K562 (cell line): Measurements from ENCODE around the gene LYRM1. TPM values are rescaled to one million over a fixed set of nuclear protein-coding genes. Genes with fewer than 3 reads are reported as not detected.

Experiments used
- ATAC-seq: fragments of 200-7000 bp; cut with Tn5 transposase; 3 replicates; pipeline ENCODE4 v1.9.1; 2020; ENCODE audit warnings: moderate library complexity
- BruUV-seq: library from RNA; stranded (reverse); fragments of 400-500 nt; replicated peaks from 2 replicates; lab custom pipeline; 2021; lab: Mats Ljungman, UMichigan
- CTCF ChIA-PET: fragments of 300-600 bp; formaldehyde crosslinking; extraction: SDS; loops from one replicate; lab custom pipeline; 2021; ENCODE audit warnings: low intra/inter-chr PET ratio; lab: Yijun Ruan, JAX
- POLR2A ChIA-PET: fragments of 300-600, 350-650 bp; sonication (Branson Sonifier 250); formaldehyde crosslinking; extraction: SDS; loops from one replicate; lab custom pipeline; 2021; ENCODE audit warnings: antibody characterized with exemption, inconsistent platforms; lab: Yijun Ruan, JAX
- DNase-seq, 4 experiments: peaks; one replicate each; pipeline versions ENCODE4 v3.0.0 to v3.0.0-alpha.2; 2011 to 2018; ENCODE audit warnings: low spot score in 3 of 4, mixed read lengths in 3 of 4; ENCODE audit errors: extremely low read depth in 1 of 4
- FAIRE-seq: peaks from 2 replicates; lab custom pipeline; 2011; peaks lifted over from hg19 to GRCh38; lab: Jason Lieb, UNC
- H2AFZ ChIP-seq: 2 replicates; pipeline ENCODE4 v1.6.0; 2011; ENCODE audit warnings: low read depth, low read length, control low read depth, inconsistent platforms
- H3K27ac ChIP-seq: fragments of 200-600 bp; 3 replicates; pipeline ENCODE4 v1.8.0; 2011; ENCODE audit warnings: low read depth, mild to moderate bottlenecking, control low read depth, inconsistent platforms, low read length, moderate library complexity, mixed read lengths; ENCODE audit errors: extremely low read depth
- H3K27me3 ChIP-seq, 2 experiments: fragments of 300-600 bp in 1 of 2; 2 replicates in 1 of 2; 3 replicates in 1 of 2; pipeline versions ENCODE4 v1.6.0 to v1.8.0; 2011; ENCODE audit warnings: inconsistent platforms in 2 of 2, low read length in 2 of 2, mild to moderate bottlenecking in 1 of 2, mixed read lengths in 1 of 2, moderate library complexity in 1 of 2; ENCODE audit not compliant: control insufficient read depth in 2 of 2, insufficient read depth in 2 of 2
- H3K36me3 ChIP-seq: fragments of 300-600 bp; 3 replicates; pipeline ENCODE4 v1.8.0; 2011; ENCODE audit warnings: mild to moderate bottlenecking, low read length, inconsistent platforms; ENCODE audit not compliant: control insufficient read depth, insufficient read depth
- H3K4me1 ChIP-seq, 2 experiments: fragments of 200-600 bp in 1 of 2; replicated peaks in 1 of 2; 2 replicates in 1 of 2; 3 replicates in 1 of 2; pipeline versions ENCODE4 v1.5.1 to v1.8.0; 2011; ENCODE audit warnings: inconsistent platforms in 2 of 2, low read length in 2 of 2, mild to moderate bottlenecking in 1 of 2, mixed read lengths in 1 of 2, moderate library complexity in 1 of 2; ENCODE audit not compliant: control insufficient read depth in 2 of 2, insufficient read depth in 2 of 2
- H3K4me2 ChIP-seq: 2 replicates; pipeline ENCODE4 v1.6.1; 2011; ENCODE audit warnings: low read length, control low read depth, inconsistent platforms, mixed read lengths; ENCODE audit not compliant: insufficient read depth
- H3K4me3 ChIP-seq: fragments of 200-600 bp; sonication (generic), shearing (Covaris generic); 2 replicates; pipeline ENCODE4 v1.5.1; 2016; ENCODE audit warnings: control low read depth, inconsistent platforms
- H3K79me2 ChIP-seq: fragments of 200-600 bp; 3 replicates; pipeline ENCODE4 v1.8.0; 2011; ENCODE audit warnings: low read length, inconsistent platforms; ENCODE audit not compliant: control insufficient read depth, insufficient read depth
- H3K9ac ChIP-seq, 2 experiments: 2 replicates each; pipeline versions ENCODE4 v1.6.0 to v1.6.1; 2011; ENCODE audit warnings: low read depth in 2 of 2, low read length in 2 of 2, control low read depth in 1 of 2, inconsistent platforms in 1 of 2, mild to moderate bottlenecking in 1 of 2, mixed read lengths in 1 of 2; ENCODE audit not compliant: insufficient read depth in 1 of 2
- H3K9me1 ChIP-seq: one replicate; pipeline ENCODE4 v1.6.0; 2011; ENCODE audit warnings: inconsistent platforms, mild to moderate bottlenecking, low read length, moderate library complexity; ENCODE audit not compliant: control insufficient read depth, insufficient read depth
- H3K9me3 ChIP-seq: replicated peaks from 2 replicates; pipeline ENCODE4 v1.5.1; 2011; ENCODE audit warnings: low read depth, low read length, inconsistent platforms; ENCODE audit not compliant: control insufficient read depth, insufficient read depth
- H4K20me1 ChIP-seq: replicated peaks from 2 replicates; pipeline ENCODE4 v1.6.1; 2011; ENCODE audit warnings: low read length, inconsistent platforms, mixed read lengths; ENCODE audit not compliant: control insufficient read depth, insufficient read depth
- BRF2 ChIP-seq: IDR thresholded peaks from 3 replicates; pipeline ENCODE4 v1.6.1; 2011; ENCODE audit warnings: borderline replicate concordance, mild to moderate bottlenecking; ENCODE audit not compliant: insufficient read length, insufficient read depth
- CEBPB ChIP-seq: fragments of 450-650 bp; IDR thresholded peaks from 2 replicates; pipeline ENCODE4 v1.6.1; 2016; ENCODE audit warnings: missing genetic modification characterization, missing compliant biosample characterization
- FOXJ3 ChIP-seq: sonication (generic); formaldehyde crosslinking; IDR thresholded peaks from 2 replicates; pipeline ENCODE4 v1.4.0; 2020; ENCODE audit warnings: mild to moderate bottlenecking, missing genetic modification reagents
- MECOM ChIP-seq: fragments of 250-450 bp; sonication (Bioruptor Pico); IDR thresholded peaks from 2 replicates; pipeline ENCODE4 v1.8.0; 2022; ENCODE audit warnings: inconsistent platforms
- NCOA4 ChIP-seq: fragments of 450-650 bp; IDR thresholded peaks from 2 replicates; pipeline ENCODE4 v1.6.1; 2018; ENCODE audit warnings: mild to moderate bottlenecking; ENCODE audit not compliant: partially characterized antibody
- SRSF1 ChIP-seq: fragments of 200-400 bp; formaldehyde crosslinking; IDR thresholded peaks from 2 replicates; pipeline ENCODE4 v1.6.1; 2017; ENCODE audit warnings: mild to moderate bottlenecking, low read depth, low read length, moderate library complexity
- U2AF1 ChIP-seq: fragments of 200-400 bp; formaldehyde crosslinking; optimal IDR thresholded peaks from 2 replicates; pipeline ENCODE3; 2017; ENCODE audit warnings: mild to moderate bottlenecking, low read depth, low read length, moderate library complexity
- ZNF146 ChIP-seq: IDR thresholded peaks from one replicate; pipeline ENCODE4 v1.6.1; 2018; ENCODE audit warnings: missing compliant biosample characterization; ENCODE audit not compliant: unreplicated experiment
- ZNF165 ChIP-seq: fragments of 250-450 bp; sonication (Bioruptor Pico); IDR thresholded peaks from 2 replicates; pipeline ENCODE4 v1.4.0; 2020; ENCODE audit warnings: borderline replicate concordance
- ZNF316 ChIP-seq: fragments of 450-650 bp; IDR thresholded peaks from 2 replicates; pipeline ENCODE4 v1.6.1; 2016
- WGBS: fragments of 100-300 bp; shearing (Covaris generic); methylation state at CpG from one replicate; pipeline ENCODE4 v1.1.6; 2016; ENCODE audit warnings: low coverage, mixed read lengths; ENCODE audit not compliant: insufficient coverage; ENCODE audit errors: missing lambda C conversion rate; 5-methylcytosine and 5-hydroxymethylcytosine counted together
- in situ Hi-C: fragments of 300-500 bp; cut with MboI; formaldehyde crosslinking; loops from 4 replicates; pipeline ENCODE4 v1.15.0; 2018; ENCODE audit warnings: inconsistent platforms, mixed read lengths
- intact Hi-C: fragments of 100-400 bp; cut with micrococcal nuclease; formaldehyde crosslinking; loops from 2 replicates; pipeline ENCODE4 v1.14.2; 2022
- polyA plus RNA-seq, 8 experiments: library from polyadenylated mRNA; depleted of rRNA in 4 of 8; stranded (reverse) in 5 of 8; unstranded in 3 of 8; fragments of >200 nt; fragmentation: Nextera tagmentation in 2 of 8; fragmentation: Illumina TruSeq in 1 of 8; extraction: Ambion mirVana in 2 of 8; extraction: Trizol in 1 of 8; gene quantifications; 2 replicates each; pipeline versions ENCODE4 v1.2.1 to v1.2.3, GENCODE V29; 2011 to 2014; ENCODE audit warnings: inconsistent platforms in 1 of 8, missing spikeins in 1 of 8
- total RNA-seq, 7 experiments: library from RNA; depleted of rRNA in 6 of 7; stranded (reverse); fragments of >200 nt in 6 of 7; fragmentation: Illumina TruSeq in 2 of 7; extraction: Trizol in 2 of 7; gene quantifications; 2 replicates each; pipeline versions ENCODE4 v1.2.1 to v1.2.3, GENCODE V29; 2011 to 2021; ENCODE audit warnings: low replicate concordance in 1 of 7
- TF ChIP-seq, protein P1 (sequence below): sonication (generic); formaldehyde crosslinking; IDR thresholded peaks from 2 replicates; pipeline ENCODE4 v1.8.0; 2022; ENCODE audit warnings: mild to moderate bottlenecking, missing genetic modification reagents, borderline replicate concordance
- TF ChIP-seq, protein P2 (sequence below): IDR thresholded peaks from 2 replicates; pipeline ENCODE4 v1.6.1; 2011; ENCODE audit not compliant: insufficient read length; ENCODE audit errors: extremely low read depth
- TF ChIP-seq, protein P3 (sequence below): sonication (generic); formaldehyde crosslinking; IDR thresholded peaks from 2 replicates; pipeline ENCODE4 v1.4.0; 2020; ENCODE audit warnings: mild to moderate bottlenecking, missing genetic modification reagents

The LYRM1 gene
- total and polyA plus RNA-seq, 9 of the 15 experiments (the other 6 are each of a cell fraction or from before 2014, with no cell fraction given): 17.5 to 44.1 (median 32.7) TPM

DNA sequence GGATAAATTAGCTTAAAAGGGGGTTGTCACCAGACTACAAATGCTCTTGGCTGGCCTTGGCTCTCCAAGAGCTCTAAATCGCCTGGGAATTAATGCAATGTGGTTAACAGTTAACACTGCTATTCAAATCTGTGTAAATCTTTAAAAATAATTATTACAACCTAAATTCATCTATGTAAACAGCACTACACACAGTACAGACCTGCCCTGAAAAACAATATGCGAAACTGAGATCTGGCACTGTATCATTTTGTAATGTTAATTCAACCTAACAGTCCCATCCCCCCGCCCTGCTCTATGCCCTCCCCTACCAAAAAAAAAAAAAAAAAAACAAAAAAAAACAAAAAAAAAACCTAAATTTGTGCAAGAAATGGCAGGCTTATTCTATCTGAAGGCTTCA, 41.3 kb upstream of the LYRM1 start:
- intact Hi-C loops: loop anchor here (10.0 kb wide), 1 partner anchor 446 kb away; no protein-coding TSS in a partner anchor
- Histone ChIP-seq H2AFZ (no peak overlapping the region), H4K20me1 (0 out of 2 replicates have a peak, but pooled peaks cover 4% of the 10 kb centered on the region), H3K79me2 (no peaks in the 10 kb centered on the region), H3K4me3 (no peak overlapping the region), H3K27ac (no peak overlapping the region), H3K9ac (no peak overlapping the region), H3K4me1 (no peaks in the 10 kb centered on the region), H3K4me2 (no peak overlapping the region), H3K27me3 (no peaks in the 10 kb centered on the region), H3K36me3 (peaks cover 7% of the 10 kb centered on the region), H3K9me3 (no peaks in the 10 kb centered on the region), H3K9me1 (no peaks in the 10 kb centered on the region)
- ChIA-PET CTCF (no interaction called here), POLR2A (no interaction called here)
- BruUV-seq: no TSS peak
- WGBS: 86% methylated on average over 2 of the region's 3 CpGs
- TF ChIP-seq ZNF316 (no peak), FOXJ3 (CRISPR knock-in tag) (no peak), CEBPB (no peak), MECOM (CRISPR knock-in tag) (no peak), NCOA4 (no peak), BRF2 (no peak), ZNF165 (CRISPR knock-in tag) (no peak), ZNF146 (no peak), U2AF1 (no peak), SRSF1 (no peak)
- TF ChIP-seq, protein P1, sequence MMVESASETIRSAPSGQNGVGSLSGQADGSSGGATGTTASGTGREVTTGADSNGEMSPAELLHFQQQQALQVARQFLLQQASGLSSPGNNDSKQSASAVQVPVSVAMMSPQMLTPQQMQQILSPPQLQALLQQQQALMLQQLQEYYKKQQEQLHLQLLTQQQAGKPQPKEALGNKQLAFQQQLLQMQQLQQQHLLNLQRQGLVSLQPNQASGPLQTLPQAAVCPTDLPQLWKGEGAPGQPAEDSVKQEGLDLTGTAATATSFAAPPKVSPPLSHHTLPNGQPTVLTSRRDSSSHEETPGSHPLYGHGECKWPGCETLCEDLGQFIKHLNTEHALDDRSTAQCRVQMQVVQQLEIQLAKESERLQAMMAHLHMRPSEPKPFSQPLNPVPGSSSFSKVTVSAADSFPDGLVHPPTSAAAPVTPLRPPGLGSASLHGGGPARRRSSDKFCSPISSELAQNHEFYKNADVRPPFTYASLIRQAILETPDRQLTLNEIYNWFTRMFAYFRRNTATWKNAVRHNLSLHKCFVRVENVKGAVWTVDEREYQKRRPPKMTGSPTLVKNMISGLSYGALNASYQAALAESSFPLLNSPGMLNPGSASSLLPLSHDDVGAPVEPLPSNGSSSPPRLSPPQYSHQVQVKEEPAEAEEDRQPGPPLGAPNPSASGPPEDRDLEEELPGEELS (CRISPR knock-in tag): no peak
- TF ChIP-seq, protein P2, sequence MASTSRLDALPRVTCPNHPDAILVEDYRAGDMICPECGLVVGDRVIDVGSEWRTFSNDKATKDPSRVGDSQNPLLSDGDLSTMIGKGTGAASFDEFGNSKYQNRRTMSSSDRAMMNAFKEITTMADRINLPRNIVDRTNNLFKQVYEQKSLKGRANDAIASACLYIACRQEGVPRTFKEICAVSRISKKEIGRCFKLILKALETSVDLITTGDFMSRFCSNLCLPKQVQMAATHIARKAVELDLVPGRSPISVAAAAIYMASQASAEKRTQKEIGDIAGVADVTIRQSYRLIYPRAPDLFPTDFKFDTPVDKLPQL: no peak
- TF ChIP-seq, protein P3, sequence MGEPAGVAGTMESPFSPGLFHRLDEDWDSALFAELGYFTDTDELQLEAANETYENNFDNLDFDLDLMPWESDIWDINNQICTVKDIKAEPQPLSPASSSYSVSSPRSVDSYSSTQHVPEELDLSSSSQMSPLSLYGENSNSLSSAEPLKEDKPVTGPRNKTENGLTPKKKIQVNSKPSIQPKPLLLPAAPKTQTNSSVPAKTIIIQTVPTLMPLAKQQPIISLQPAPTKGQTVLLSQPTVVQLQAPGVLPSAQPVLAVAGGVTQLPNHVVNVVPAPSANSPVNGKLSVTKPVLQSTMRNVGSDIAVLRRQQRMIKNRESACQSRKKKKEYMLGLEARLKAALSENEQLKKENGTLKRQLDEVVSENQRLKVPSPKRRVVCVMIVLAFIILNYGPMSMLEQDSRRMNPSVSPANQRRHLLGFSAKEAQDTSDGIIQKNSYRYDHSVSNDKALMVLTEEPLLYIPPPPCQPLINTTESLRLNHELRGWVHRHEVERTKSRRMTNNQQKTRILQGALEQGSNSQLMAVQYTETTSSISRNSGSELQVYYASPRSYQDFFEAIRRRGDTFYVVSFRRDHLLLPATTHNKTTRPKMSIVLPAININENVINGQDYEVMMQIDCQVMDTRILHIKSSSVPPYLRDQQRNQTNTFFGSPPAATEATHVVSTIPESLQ (CRISPR knock-in tag): no peak
- ATAC-seq (no peak), DNase-seq (peak in 1 of 4 experiments; percentile 35), FAIRE-seq (no peak)
- in situ Hi-C loops: loop anchor here (5.0 kb wide), 1 partner anchor 93 kb away; no protein-coding TSS in a partner anchor
